HepG2 (cell line): Measurements from ENCODE around the gene HPCAL4. TPM values are rescaled to one million over a fixed set of nuclear protein-coding genes. Genes with fewer than 3 reads are reported as not detected.

Experiments used
- ATAC-seq: fragments of 200-7000 bp; cut with Tn5 transposase; 3 replicates; pipeline ENCODE4 v1.9.1; 2020; ENCODE audit warnings: mild to moderate bottlenecking, moderate library complexity
- BruUV-seq: library from RNA; stranded (reverse); fragments of 400-500 nt; replicated peaks from 2 replicates; lab custom pipeline; 2021; lab: Mats Ljungman, UMichigan
- CTCF ChIA-PET: fragments of 300-600 bp; formaldehyde crosslinking; extraction: SDS; loops from one replicate; lab custom pipeline; 2021; ENCODE audit warnings: low total read pairs, inconsistent platforms, low intra/inter-chr PET ratio; lab: Yijun Ruan, JAX
- POLR2A ChIA-PET: fragments of 350-600 bp; sonication (Branson Sonifier 250); formaldehyde crosslinking; loops from one replicate; lab custom pipeline; 2020; ENCODE audit warnings: antibody characterized with exemption, inconsistent platforms; lab: Yijun Ruan, JAX
- DNase-seq: peaks from one replicate; pipeline ENCODE4 v3.0.0-alpha.2; 2015; ENCODE audit warnings: low spot score
- FAIRE-seq: peaks from 3 replicates; lab custom pipeline; 2011; peaks lifted over from hg19 to GRCh38; lab: Jason Lieb, UNC
- H2AFZ ChIP-seq: one replicate; pipeline ENCODE4 v1.6.1; 2011; ENCODE audit warnings: low read length, inconsistent platforms
- H3K27ac ChIP-seq: fragments of 300-600 bp; 3 replicates; pipeline ENCODE4 v1.8.0; 2011; ENCODE audit warnings: mixed run types, mild to moderate bottlenecking, mixed read lengths, low read length, inconsistent platforms; ENCODE audit not compliant: insufficient read depth; ENCODE audit errors: extremely low read length
- H3K27me3 ChIP-seq, 2 experiments: fragments of 200-600 bp in 1 of 2; 2 replicates in 1 of 2; 3 replicates in 1 of 2; pipeline versions ENCODE4 v1.6.0 to v1.8.0; 2011; ENCODE audit warnings: low read length in 2 of 2, mild to moderate bottlenecking in 2 of 2, moderate library complexity in 2 of 2, inconsistent platforms in 1 of 2; ENCODE audit not compliant: insufficient read depth in 2 of 2, control insufficient read depth in 1 of 2
- H3K36me3 ChIP-seq, 2 experiments: fragments of 200-600 bp in 1 of 2; replicated peaks in 1 of 2; 2 replicates in 1 of 2; 3 replicates in 1 of 2; pipeline versions ENCODE4 v1.5.1 to v1.8.0; 2011; ENCODE audit warnings: low read length in 2 of 2, inconsistent platforms in 1 of 2; ENCODE audit not compliant: insufficient read depth in 2 of 2, control insufficient read depth in 1 of 2
- H3K4me1 ChIP-seq: 2 replicates; pipeline ENCODE4 v1.5.1; 2012; ENCODE audit warnings: low read length, inconsistent platforms; ENCODE audit not compliant: insufficient read depth
- H3K4me2 ChIP-seq: 2 replicates; pipeline ENCODE4 v1.6.0; 2011; ENCODE audit warnings: low read depth, low read length, inconsistent platforms
- H3K4me3 ChIP-seq, 3 experiments: fragments of 200-600 bp in 1 of 3; sonication (generic), shearing (Covaris generic) in 1 of 3; replicated peaks in 1 of 3; 2 replicates each; pipeline ENCODE4 v1.5.1; 2011 to 2016; ENCODE audit warnings: low read length in 3 of 3, inconsistent platforms in 2 of 3, low read depth in 2 of 3, mild to moderate bottlenecking in 2 of 3, control low read depth in 1 of 3, mixed read lengths in 1 of 3; ENCODE audit not compliant: insufficient read depth in 1 of 3
- H3K79me2 ChIP-seq: one replicate; pipeline ENCODE4 v1.6.1; 2011; ENCODE audit warnings: low read length, inconsistent platforms; ENCODE audit not compliant: insufficient read depth
- H3K9ac ChIP-seq: 2 replicates; pipeline ENCODE4 v1.6.0; 2011; ENCODE audit warnings: mild to moderate bottlenecking, low read depth, low read length, inconsistent platforms; ENCODE audit not compliant: insufficient read depth
- H3K9me3 ChIP-seq: 2 replicates; pipeline ENCODE4 v1.5.1; 2012; ENCODE audit warnings: mild to moderate bottlenecking, low read length
- H4K20me1 ChIP-seq: 2 replicates; pipeline ENCODE4 v1.6.0; 2011; ENCODE audit warnings: inconsistent platforms, mild to moderate bottlenecking, low read length, moderate library complexity; ENCODE audit not compliant: insufficient read depth
- EZH2 ChIP-seq: conservative IDR thresholded peaks from 2 replicates; pipeline ENCODE4 v1.6.1; 2012; ENCODE audit warnings: mild to moderate bottlenecking, low read depth, low read length, moderate library complexity
- KMT2B ChIP-seq: IDR thresholded peaks from 2 replicates; pipeline ENCODE4 v1.6.1; 2016; ENCODE audit warnings: missing genetic modification reagents, missing compliant biosample characterization
- RBM22 ChIP-seq: fragments of 200-400 bp; formaldehyde crosslinking; optimal IDR thresholded peaks from 2 replicates; pipeline ENCODE3; 2017; ENCODE audit warnings: mild to moderate bottlenecking, low read length, moderate library complexity
- ZFP91 ChIP-seq: sonication (generic); formaldehyde crosslinking; IDR thresholded peaks from 2 replicates; pipeline ENCODE4 v1.9.0; 2022; ENCODE audit warnings: missing genetic modification reagents, mild to moderate bottlenecking, borderline replicate concordance
- ZNF256 ChIP-seq: sonication (generic); formaldehyde crosslinking; conservative IDR thresholded peaks from 2 replicates; pipeline ENCODE4 v1.4.0; 2020; ENCODE audit warnings: missing genetic modification reagents
- ZNF616 ChIP-seq: sonication (generic); formaldehyde crosslinking; IDR thresholded peaks from 2 replicates; pipeline ENCODE4 v1.5.0; 2020; ENCODE audit warnings: low read depth, mild to moderate bottlenecking, missing genetic modification reagents
- ZNF703 ChIP-seq: sonication (generic); formaldehyde crosslinking; IDR thresholded peaks from 2 replicates; pipeline ENCODE4 v1.5.1; 2020; ENCODE audit warnings: missing genetic modification reagents, mild to moderate bottlenecking, moderate library complexity, borderline replicate concordance
- ZNF883 ChIP-seq: sonication (generic); formaldehyde crosslinking; IDR thresholded peaks from 2 replicates; pipeline ENCODE4 v1.5.1; 2020; ENCODE audit warnings: mild to moderate bottlenecking, missing genetic modification reagents; ENCODE audit errors: not compliant biosample characterization
- ZUFSP ChIP-seq: sonication (generic); formaldehyde crosslinking; IDR thresholded peaks from 2 replicates; pipeline ENCODE4 v1.9.0; 2021; ENCODE audit warnings: missing genetic modification reagents, mild to moderate bottlenecking, borderline replicate concordance
- WGBS: methylation state at CpG from one replicate; pipeline ENCODE4 v1.1.6; 2017; ENCODE audit warnings: low lambda C conversion rate; 5-methylcytosine and 5-hydroxymethylcytosine counted together
- in situ Hi-C: cut with HindIII; loops from 2 replicates; pipeline ENCODE4 v1.10.0; 2017; ENCODE audit warnings: low pct_unique_long_range_greater_than_20kb; ENCODE audit not compliant: extremely low pct_ligation_motif_present
- intact Hi-C: fragments of 100-400 bp; cut with micrococcal nuclease; formaldehyde crosslinking; loops from one replicate; pipeline ENCODE4 v1.10.0; 2022; ENCODE audit not compliant: unreplicated experiment
- polyA plus RNA-seq, 8 experiments: library from polyadenylated mRNA; depleted of rRNA in 3 of 8; stranded (reverse) in 7 of 8; unstranded in 1 of 8; fragments of >200 nt; fragmentation: Illumina TruSeq in 4 of 8; extraction: Trizol in 4 of 8; gene quantifications; 2 replicates each; pipeline versions ENCODE4 v1.2.1 to v1.2.3, GENCODE V29; 2011 to 2016; ENCODE audit warnings: low read depth in 4 of 8, missing spikeins in 1 of 8, mixed read lengths in 1 of 8; ENCODE audit not compliant: insufficient read depth in 1 of 8
- total RNA-seq, 5 experiments: library from RNA; depleted of rRNA; stranded (reverse); fragments of >200 nt; fragmentation: Illumina TruSeq; extraction: Trizol; gene quantifications; 2 replicates each; pipeline ENCODE4 v1.2.3, GENCODE V29; 2016; ENCODE audit warnings: low read depth in 1 of 5

Gene HPCAL4
- total and polyA plus RNA-seq, 2 of the 13 experiments (the other 11 are each of a cell fraction or from before 2014, with no cell fraction given), result not detected

- POLR2A ChIA-PET, result interaction anchor here (1.2 kb wide), 1 partner anchor 67 kb away, joined by 3 read pairs; no protein-coding TSS in a partner anchor
- no peaks in the 10 kb centered on the region for H4K20me1 ChIP-seq
- peak within 1 kb of the TSS; percentile 15 to 43 (median 24); a peak in 3 of 6 replicates for H3K4me3 ChIP-seq
- H3K9ac ChIP-seq, result no peak within 1 kb of the TSS
- no peak within 1 kb of the TSS for H2AFZ ChIP-seq
- ATAC-seq (peak; percentile 66), DNase-seq (no peak), FAIRE-seq (no peak)
- H3K9me3 ChIP-seq, result no peaks in the 10 kb centered on the region
- no peak for TF ChIP-seq RBM22
- TF ChIP-seq EZH2, result 0 out of 2 replicates have a peak, but pooled peaks have one; percentile 68
- H3K27ac ChIP-seq, result no peak within 1 kb of the TSS
- CTCF ChIA-PET, result interaction anchor here (1.1 to 1.7 kb wide), 3 partner anchors 46 to 128 kb away, joined by 3 to 8 read pairs (median 3); no protein-coding TSS in a partner anchor
- H3K4me1 ChIP-seq, result peaks cover 8% of the 10 kb centered on the region; the same call in 1 of the 2 replicates
- no peaks in the 10 kb centered on the region for H3K79me2 ChIP-seq
- peaks cover 5 to 51% of the 10 kb centered on the region in 2 experiments; a peak in 4 of 5 replicates for H3K27me3 ChIP-seq
- in situ Hi-C loops (no loop called here), intact Hi-C loops (loop anchor here (5.0 kb wide), 1 partner anchor 50 kb away; no protein-coding TSS in a partner anchor)
- BruUV-seq, result no TSS peak
- peak within 1 kb of the TSS; percentile 32 for H3K4me2 ChIP-seq
- no peaks in the 10 kb centered on the region for H3K36me3 ChIP-seq
- 6% methylated on average over 26 of the region's 55 CpGs for WGBS
Measured at GRCh38 chr1:39671793-39672550, 19.3 kb downstream of the HPCAL4 start, which contains the start of gene NT5C1A. TSS of gene NT5C1A (minus strand) at chr1:39672107. CDS start at chr1:39672038, 69 bp downstream.

- BruUV-seq, result no TSS peak
- Histone ChIP-seq H3K79me2 (no peaks in the 10 kb centered on the region), H4K20me1 (no peaks in the 10 kb centered on the region), H3K9ac (no peak overlapping the region), H3K27me3 (peaks cover 5 to 55% of the 10 kb centered on the region in 2 experiments; a peak in 4 of 5 replicates), H3K36me3 (no peaks in the 10 kb centered on the region), H3K4me1 (peaks cover 8% of the 10 kb centered on the region; the same call in 1 of the 2 replicates), H3K9me3 (no peaks in the 10 kb centered on the region), H2AFZ (no peak overlapping the region), H3K4me3 (no peak overlapping the region), H3K4me2 (peak overlapping the region; percentile 32; the same call in 1 of the 2 replicates), H3K27ac (no peak overlapping the region)
- no peak for FAIRE-seq
- no peak for DNase-seq
- intact Hi-C loops, result loop anchor here (5.0 kb wide), 1 partner anchor 51 kb away; no protein-coding TSS in a partner anchor
- in situ Hi-C loops, result no loop called here
- ATAC-seq, result no peak
- ChIA-PET CTCF (no interaction called here), POLR2A (interaction anchor here (1.2 kb wide), 1 partner anchor 68 kb away, joined by 3 read pairs; no protein-coding TSS in a partner anchor)
- WGBS, result 15% methylated on average over 4 of the region's 26 CpGs
- TF ChIP-seq ZNF256 (CRISPR knock-in tag) (no peak), ZFP91 (CRISPR knock-in tag) (no peak), ZUFSP (CRISPR knock-in tag) (no peak), KMT2B (CRISPR knock-in tag) (no peak), ZNF703 (CRISPR knock-in tag) (no peak), ZNF616 (no peak), ZNF883 (CRISPR knock-in tag) (no peak)
Measured at GRCh38 chr1:39671433-39671792, 19.8 kb downstream of the HPCAL4 start.
